Erythroblast (primary cell): Measurements from ENCODE around the gene CTXND1.

Experiments used
- GATA1 ChIP-seq: IDR thresholded peaks from 2 replicates; pipeline ENCODE4 v1.6.1; 2011; ENCODE audit warnings: low read depth, mild to moderate bottlenecking, control low read depth, low read length, moderate library complexity
- POLR2A ChIP-seq: IDR thresholded peaks from 2 replicates; pipeline ENCODE4 v1.6.1; 2011; ENCODE audit warnings: mild to moderate bottlenecking, low read length

GRCh38 chr15:80207887-80208286 is 44.1 kb downstream of the CTXND1 start:
- TF ChIP-seq POLR2A, result no peak
- TF ChIP-seq GATA1, result no peak
